ENCODE data around the gene SH3BP2.

SH3BP2 gene

DNA sequence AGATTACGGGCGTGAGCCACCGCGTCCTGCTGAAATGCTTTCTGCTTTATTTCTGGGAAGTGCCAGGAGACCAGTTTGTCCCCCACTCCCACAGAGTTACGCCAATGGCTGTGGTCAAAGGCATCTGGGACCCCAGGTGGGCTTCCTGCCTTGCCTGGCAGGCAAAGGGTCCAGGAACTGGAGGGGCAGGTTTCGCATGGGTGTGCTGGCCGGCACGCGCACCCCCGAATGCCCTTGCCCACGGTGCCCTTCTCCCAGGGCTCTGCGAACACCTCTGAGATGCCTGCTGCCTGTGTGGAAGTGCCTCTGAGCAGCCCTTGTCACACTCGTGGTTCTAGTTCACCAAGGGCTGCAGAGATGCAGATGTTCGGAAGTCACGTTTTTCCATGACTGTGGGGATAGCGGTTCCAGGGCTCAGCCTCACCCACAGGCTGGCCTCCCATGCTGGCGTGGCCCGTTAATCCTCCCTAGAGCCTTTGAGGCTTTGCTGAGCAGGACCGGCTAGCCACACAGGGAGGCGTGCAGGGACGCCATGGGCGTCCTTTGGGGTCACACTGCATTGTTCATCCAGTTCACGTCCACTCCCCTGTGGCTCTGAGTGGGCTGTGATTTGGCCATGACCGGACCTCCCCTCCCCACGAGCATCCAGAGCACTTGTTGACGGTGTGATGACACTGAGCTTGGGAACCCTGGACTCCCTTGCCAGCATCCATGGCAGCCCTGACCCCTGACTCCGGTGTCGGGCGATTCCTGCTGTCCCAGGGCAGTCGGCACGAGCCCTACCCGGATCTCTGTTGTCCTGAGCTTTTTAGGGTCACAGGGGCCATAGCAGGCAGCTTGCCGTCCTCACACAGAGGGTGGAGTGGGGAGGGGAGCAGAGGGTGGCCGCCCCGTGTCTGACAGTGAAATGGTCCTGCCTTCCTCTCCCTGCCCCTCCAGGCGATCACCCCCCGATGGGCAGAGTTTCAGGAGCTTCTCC lies 38.0 kb downstream of the SH3BP2 start:
- no peak for DNase-seq

DNA sequence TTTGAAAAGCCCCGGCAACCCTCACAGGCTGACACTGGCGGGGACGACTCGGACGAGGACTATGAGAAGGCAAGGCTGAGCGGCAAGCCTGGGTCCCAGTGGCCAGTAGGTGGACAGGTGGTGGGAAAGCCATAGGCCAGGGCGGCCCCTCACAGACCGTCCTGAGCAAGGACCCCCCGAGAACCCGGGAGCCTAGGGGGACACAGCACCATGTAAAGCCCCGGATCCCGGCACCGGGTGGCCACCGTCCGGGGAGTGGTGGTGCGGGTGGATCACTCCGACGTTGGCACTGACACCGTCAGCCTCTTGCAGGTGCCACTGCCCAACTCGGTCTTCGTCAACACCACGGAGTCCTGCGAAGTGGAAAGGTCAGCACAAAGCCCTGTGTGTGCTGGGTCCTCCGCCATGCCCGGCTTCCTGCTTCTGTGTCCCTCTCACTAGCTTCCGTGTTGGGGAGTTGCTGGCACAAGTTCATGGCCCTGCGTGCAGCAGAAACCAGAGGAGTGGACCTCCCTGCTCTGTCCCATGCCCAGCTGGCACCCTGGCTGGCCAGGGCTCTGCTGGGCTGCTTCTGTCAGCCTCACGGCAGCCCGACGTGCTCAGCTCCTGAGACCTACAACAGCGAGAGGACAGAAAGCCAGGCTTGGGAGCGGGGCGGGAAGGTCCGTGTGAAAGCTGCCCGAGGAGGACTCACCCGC lies 38.9 kb downstream of the SH3BP2 start:
- DNase-seq, result no peak

DNA sequence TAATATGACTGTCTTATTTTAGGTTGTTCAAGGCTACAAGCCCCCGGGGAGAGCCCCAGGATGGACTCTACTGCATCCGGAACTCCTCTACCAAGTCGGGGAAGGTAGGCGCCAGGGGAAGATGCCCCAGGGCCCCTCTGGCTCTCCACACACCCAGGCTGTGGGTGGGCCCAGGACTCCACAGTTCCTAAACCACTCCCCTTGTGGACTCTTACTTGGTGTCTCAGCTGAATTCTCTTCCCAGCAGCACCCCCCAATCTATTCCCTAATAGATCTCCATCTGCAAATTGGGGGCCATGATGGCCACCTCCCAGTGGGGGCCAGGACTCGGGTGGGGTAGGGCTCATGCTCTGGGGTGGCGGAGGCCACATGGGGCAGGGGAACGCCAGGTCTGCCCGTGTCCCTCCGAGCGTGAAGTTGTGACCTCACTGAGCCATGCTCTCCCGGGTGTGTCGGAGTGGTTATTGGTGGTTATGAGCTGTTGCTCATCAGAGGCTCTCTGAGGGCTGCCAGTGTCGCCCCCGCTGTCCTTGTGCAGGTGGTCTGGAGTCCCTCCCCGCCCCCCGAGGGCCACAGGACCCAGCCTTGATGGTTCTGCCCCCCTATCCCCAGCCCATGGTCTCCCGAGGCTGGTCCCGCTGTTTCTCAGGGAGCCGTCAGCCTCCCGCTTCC lies 39.6 kb downstream of the SH3BP2 start:
- DNase-seq, result no peak

DNA sequence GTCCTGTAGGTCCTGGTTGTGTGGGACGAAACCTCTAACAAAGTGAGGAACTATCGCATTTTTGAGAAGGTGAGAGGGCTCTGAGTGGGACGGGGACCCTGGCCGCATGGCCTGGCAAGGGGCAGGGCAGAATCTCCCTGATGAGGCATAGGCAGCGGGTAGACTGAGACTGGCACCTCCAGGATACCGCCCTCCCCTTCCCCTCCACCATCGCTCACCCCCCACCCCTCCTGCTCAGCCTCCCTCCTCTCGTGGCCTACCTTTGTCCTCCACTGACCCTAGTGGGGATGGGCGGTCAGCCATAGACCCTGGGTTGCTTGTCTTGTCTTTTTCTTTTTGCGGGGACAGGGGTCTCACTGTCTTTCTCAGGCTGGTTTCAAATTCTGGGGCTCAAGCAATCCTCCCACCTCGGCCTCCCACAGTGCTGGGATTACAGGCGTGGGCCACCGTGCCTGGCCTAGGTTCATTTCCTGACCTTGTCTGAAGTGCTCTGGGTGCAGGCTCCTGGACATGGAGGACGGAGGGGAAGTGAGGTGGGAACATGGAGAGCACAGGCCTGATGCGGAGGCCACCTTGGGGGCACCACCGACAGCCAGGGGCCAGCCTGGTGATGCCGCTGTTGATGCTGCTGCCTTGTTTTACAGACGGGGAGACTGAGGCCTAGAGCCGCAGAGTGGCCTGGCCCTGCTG lies 40.2 kb downstream of the SH3BP2 start:
- DNase-seq, result no peak

DNA sequence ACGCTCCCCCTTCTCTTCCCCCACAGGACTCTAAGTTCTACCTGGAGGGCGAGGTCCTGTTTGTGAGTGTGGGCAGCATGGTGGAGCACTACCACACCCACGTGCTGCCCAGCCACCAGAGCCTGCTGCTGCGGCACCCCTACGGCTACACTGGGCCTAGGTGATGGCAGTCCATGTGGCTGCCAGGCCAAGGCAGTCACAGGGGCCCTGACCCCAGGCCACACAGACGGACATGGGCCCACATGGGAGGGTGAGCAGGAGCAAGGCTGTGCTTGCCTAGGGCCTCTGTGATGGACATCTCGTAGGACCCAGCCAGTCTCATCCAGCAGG lies 40.8 kb downstream of the SH3BP2 start:
- no peak for DNase-seq

DNA sequence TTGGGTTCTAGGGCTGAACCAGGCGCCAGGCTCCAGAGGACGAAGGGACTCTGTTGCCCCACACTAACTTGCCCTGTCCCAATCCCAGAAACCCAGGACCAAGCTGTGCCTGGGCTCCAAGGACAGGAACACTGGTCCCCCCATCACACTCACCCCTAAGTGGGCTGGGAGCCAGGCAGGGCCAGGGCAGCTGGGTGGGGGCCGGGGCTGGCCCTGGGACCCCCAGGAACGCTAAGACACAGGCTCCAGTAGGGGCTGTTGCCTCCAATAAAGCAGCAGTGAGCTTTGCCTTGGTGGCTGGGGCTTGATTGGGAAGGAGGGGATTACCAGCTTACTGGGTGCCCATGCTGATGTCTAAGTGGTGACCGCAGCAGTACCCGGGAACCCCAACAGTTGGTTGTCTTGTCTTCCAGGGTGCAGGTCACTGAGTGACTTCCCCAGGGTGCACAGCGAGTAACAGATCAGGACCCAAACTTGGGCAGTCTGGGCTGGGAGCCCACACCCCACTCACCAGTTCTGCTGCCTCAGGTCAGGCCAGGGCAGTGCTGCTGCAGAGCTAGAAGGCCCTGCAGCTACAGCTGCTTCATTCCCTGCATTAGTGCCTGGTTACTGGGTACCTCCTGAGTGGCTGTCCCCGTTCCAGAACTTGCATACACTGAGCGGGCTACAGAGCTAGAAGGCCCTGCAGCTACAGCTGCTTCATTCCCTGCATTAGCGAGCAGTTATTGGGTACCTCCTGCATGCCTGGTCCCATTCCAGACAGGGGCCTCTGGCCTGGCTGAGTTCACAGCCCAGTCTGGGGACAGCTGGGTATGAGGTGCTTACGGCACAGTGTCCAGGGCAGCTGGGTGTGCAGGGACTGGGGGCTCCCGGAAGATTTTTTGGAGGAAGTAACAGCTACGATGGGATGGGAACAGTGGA lies 41.4 kb downstream of the SH3BP2 start:
- DNase-seq, result no peak

DNA sequence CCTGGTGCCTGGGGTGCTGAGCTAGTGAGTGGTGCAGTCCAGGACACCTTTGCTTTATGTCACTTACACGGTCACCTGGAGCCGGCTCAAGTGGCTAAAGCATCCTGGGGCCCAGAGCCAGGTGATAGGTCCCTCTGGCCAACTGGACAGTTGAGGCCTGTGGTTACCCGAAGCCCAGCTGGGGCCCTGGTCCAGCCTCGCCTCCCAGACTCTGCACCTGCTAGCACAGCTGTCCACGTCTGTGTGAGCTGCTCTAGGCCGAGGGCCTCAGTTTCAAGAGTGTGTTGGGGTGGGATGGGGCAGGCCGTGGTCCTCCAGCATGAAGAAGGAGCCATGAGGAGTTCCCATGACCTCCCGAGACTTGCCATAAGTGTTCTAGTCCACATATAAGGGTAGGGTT lies 43.1 kb downstream of the SH3BP2 start:
- DNase-seq, result no peak

DNA sequence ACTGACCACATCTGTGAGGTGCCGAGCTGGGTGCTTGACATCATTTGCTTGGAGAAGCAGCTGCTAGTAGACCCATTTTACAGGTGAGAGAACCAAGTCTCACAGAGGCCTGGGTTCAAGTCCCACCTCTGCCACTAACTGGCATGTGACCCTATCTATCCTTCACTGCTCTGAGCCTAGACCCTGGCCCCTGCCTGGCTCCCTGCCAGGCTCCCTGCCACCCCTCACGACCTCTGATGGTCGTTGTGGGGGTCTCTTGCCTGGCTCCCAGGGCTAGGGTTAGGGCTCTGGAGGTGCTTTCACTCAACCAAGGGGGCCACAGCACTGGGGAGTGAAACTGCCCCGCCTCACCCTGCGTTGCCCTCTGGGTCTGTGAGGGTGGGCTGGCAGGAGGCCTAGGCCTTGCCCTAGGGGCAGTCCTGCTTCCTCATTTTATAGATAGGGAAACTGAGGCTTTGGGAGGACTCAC lies 43.5 kb downstream of the SH3BP2 start:
- no peak for DNase-seq

DNA sequence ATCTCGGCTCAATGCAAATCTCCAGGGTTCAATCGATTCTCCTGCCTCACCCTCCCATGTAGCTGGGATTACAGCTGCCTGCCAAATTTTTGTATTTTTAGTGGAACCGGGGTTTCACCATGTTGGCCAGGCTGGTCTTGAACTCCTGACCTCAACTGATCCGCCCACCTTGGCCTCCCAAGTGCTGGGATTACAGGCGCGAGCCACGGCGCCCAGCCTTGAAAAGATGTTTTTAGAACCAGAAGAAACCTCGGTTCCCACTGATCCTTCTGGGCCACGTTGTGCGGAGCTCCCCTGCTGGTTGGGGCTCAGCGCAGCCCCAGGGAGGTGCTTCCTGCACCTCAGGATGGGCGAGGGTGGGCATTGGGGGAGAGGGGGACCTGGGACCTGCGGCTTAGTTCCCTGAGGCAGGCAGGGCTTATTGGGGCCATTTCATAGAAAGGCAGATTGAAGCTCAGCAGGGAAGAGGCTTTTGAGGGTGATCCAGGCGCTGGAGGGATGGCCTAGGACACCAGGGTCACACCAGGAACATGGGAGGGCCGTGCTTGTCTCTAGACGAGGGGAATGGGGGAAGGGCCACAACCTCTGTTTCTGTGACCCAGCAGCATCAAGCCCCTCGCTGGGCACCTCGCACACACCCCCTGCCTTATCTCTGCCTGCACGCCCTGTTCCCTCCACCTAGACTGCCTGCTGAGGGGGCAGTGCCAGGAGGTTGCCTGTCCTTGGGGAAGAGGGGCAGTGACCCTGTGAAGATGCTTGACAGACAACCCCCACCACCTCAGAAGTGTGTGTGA lies 44.4 kb downstream of the SH3BP2 start:
- DNase-seq, result no peak

DNA sequence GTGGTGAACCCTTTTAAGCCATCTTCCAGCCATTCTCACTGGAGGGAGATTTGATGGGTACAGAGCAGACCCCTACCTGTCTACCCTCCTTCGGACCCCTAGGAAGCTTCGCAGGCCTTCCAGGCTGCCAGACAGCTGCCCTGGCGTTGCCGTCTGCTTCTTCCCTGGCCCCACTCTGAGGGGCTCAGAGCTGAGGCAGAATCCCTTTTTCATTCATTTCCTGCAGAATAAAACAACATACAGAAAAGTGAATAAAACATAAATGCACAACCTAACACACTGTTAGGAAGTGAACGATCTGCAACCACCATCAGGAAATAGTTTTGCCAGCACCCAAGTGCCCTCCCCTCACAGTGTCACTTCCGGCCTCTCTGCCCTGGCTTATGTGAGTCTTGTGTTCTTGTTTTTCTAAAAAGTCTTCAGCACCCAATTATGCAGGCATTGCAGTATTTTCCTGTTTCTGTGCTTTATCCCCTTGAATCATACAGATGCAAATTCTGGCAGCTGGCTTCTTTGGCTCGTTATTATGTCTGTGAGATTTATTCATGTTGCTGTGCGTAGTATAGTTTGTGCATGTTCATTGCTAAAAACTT lies 45.1 kb downstream of the SH3BP2 start:
- peak in 21 of 58 donors; percentile 8 to 47 (median 25) for DNase-seq

DNA sequence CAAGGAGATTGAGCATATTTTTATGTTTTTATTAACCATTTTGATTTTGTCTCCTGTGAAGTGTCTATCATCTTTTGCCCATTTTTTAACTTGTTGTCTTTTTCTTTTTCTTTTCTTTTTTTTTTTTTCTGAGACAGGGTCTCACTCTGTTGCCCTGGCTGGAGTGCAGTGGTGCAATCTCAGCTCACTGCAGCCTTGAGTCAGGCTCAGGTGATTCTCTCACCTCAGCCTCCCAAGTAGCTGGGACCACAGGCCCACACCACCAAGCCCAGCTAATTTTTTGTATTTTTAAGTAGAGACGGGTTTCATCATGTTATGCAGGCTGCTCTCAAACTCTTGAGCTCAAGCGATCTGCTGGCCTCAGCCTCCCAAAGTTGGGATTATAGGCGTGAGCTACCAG lies 46.2 kb downstream of the SH3BP2 start:
- no peak for DNase-seq

DNA sequence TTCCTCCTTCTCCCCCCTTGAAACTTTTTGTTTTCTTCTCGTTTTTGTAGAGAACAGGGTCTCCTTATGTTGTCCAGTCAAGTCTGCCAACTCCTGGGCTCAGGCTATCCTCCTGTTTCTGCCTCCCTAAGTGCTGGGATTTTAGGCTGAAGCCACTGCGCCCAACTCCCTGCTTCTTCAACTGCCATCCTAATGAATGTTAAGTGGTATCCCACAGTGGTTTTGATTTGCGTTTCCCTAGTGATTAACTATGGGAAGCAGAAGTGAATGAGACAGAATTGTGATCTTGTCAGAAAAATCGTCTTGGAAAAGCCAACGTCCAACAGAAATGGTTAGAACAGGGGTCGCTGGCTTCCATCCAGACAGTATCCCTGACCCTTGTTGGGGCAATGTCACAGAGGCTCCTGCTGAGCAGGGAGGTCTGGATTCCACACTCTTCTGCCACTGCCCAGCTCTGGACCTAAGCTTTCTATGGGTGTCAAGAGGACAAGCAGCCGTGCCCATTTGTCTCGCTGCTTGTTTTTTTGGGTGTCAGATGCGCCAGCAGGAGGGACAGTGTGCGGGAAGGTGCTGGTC lies 49.9 kb downstream of the SH3BP2 start:
- peak in 21 of 58 donors; percentile 20 to 77 (median 60) for DNase-seq

DNA sequence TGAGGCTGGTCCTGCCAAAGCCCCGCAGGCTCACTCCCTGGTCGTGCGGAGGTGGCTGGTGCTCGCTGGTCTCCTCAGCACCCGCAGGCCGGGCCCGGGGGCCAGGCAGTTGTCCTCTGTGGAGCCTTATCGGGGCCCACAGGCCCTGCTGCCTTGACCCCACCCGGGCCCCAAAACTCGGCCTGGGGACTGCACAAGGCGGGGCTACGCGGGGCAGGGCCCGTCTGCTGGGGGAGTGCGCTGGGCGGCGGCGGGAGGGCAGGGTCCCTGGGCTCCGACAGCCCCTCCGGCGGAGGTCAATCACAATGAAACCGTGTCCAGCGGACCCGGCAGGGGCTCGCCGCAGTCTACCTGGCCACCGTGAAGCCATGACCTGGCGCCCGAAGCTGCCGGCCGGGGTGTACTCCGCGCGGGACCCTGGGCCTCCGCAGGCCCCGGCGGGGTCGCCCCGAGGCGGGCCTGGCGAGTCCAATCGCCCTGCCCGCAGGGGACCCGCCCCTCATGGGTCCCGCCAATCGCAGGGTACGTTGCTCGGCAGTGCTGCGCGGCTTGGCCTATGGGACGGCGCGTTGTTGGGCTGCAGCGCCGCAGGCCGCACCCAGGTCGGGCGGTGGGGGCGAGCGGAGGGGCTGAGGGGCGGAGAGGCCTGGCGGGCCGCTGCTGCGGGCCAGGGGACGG lies 50.5 kb downstream of the SH3BP2 start, which contains the start of gene ADD1:
Gene ADD1, plus strand, starts transcription at position 582 of the 678 bp plus-strand sequence. CDS start 32,072 bp downstream, outside the sequence.
- DNase-seq, result peak; percentile 75 to 96 (median 91)

DNA sequence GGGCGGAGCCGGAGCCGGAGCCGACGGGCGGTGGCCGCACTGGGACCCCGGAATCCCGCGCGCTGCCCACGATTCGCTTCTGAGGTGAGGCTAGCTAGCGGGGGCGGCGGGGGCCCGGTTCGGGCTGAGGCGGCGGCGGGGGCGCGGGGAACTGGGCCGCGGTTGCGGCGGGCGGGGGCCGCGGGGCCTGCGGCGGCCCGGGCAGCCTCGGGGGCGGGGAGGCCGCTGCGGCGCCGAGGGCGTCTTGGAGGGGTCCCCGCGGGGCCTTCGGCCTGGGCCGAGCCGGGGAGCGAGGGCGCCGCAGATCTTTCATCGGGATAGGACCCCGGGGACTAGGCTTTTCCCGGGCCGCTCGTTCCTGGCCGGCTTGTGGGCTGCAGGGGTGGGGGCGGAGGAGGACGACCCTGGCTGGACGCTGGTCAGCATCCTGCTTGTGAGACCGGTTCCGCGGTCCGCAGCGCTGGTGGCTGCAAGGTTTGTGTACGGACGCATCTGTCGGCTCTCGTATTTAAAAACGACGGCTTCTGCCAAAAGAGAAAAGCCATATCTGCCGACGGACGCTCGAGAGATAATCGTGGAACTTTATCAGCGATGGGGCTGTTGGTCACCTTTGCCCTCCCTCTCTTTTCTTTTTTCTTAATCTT lies 51.2 kb downstream of the SH3BP2 start:
- peak in 13 of 58 donors; percentile 21 to 68 (median 54) for DNase-seq

DNA sequence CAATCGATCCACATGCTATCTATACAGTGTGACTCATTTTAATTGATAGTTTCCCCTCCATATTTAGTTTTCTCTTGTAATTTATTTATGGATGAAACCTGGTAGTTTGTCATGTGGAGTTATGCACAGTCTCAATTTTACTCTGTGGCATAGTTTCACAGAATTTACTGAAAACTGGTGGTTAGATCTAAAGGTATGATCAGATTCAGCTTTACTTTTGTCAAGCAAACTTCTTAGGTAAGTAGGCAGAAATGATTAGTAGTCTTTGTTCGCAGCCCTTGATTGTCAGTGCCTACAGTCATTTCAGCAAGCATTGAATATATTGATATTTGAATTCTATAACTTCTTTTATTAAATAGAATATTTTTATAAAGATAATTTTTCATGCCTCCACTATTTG lies 53.3 kb downstream of the SH3BP2 start:
- no peak for DNase-seq

DNA sequence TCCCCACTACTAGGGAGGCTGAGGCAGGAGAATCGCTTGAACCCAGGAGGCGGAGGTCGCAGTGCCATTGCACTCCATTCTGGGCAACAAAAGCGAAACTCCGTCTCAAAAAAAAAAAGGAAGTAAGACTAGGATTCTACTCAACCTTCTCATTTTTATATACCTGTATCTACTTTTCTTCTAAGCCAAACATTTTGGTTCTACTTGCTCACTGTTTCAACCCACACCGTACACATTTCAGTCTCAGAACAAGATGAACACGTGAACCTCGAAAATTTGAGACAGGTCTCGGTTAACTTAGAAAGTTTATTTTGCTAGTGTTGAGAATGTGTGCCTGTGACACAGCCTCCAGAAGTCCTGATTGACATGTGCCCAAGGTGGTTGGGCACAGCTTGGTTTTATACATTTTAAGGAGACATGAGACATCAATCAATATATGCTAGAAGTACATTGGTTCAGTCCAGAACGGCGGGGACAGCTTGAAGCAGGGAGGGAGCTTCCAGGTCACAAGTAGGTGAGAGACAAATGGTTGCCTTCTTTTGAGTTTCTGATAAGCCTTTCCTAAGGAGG lies 54.5 kb downstream of the SH3BP2 start:
- DNase-seq, result no peak

DNA sequence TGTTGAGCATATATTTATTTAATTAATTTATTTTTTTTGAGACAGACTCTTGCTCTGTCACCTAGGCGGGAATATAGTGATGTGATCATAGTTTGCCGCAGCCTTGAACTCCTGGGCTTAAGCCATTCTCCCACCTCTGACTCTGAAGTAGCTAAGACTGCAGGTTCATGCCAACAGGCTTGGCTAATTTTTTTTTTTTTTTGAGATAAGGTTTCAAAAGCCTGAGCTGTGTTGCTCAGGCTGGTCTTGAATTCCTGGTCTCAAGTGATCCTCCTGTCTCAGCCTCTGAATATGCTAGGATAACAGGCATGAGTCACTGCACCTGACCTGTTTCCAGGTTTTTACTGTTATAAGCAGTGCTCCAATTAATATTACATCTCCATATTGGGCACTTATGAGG lies 55.6 kb downstream of the SH3BP2 start:
- DNase-seq, result no peak
